Vagina (tissue), 2 donors: ENCODE results near the gene AATK.

Experiments
- CTCF ChIP-seq, 3 experiments: fragments of 450-650 bp in 2 of 3; fragments of 200-600 bp in 1 of 3; sonication (generic) in 1 of 3; IDR thresholded peaks; one replicate each; pipeline ENCODE4 v1.5.1; 2017 to 2019; ENCODE audit warnings: antibody characterized with exemption in 3 of 3, mild to moderate bottlenecking in 2 of 3, moderate library complexity in 2 of 3
- POLR2A ChIP-seq, 2 donors: fragments of 450-650 bp; IDR thresholded peaks; one replicate each; pipeline ENCODE4 v1.6.1; 2017; ENCODE audit warnings: antibody characterized with exemption in 2 of 2, mild to moderate bottlenecking in 2 of 2, moderate library complexity in 2 of 2
- POLR2AphosphoS5 ChIP-seq, 2 donors: sonication (generic); formaldehyde crosslinking; IDR thresholded peaks; one replicate each; pipeline ENCODE4 v1.9.0; 2017; ENCODE audit warnings: antibody characterized with exemption in 2 of 2, mild to moderate bottlenecking in 2 of 2, low read depth in 1 of 2; ENCODE audit not compliant: insufficient read depth in 1 of 2

- TF ChIP-seq CTCF (IDR thresholded peaks at IDR 0.05) (no peak), POLR2A (IDR thresholded peaks at IDR 0.05) (no peak), POLR2AphosphoS5 (IDR thresholded peaks at IDR 0.05; ENCODE audit: insufficient read depth in 1 of 2, low read depth in 1 of 2) (no peak)
Measured at GRCh38 chr17:81099888-81100287, 66.1 kb downstream of the AATK start.
